ENCODE data around the gene GNAL. TPM values are rescaled to one million over a fixed set of nuclear protein-coding genes. Genes with fewer than 3 reads are reported as not detected.

The GNAL gene
- total RNA-seq, 1 experiment from 2014 or later: 2.7 TPM

- Histone ChIP-seq H3K27me3 (no peaks in the 10 kb centered on the region), H3K9me3 (no peaks in the 10 kb centered on the region), H3K36me3 (no peaks in the 10 kb centered on the region), H3K4me3 (no peak overlapping the region)
- no peak for DNase-seq
Measured at GRCh38 chr18:11767935-11768334, 78.9 kb downstream of the GNAL start.

GRCh38 chr18:11775436-11776174 lies 86.5 kb downstream of the GNAL start:
- Histone ChIP-seq H3K9me3 (no peaks in the 10 kb centered on the region), H3K27me3 (peaks cover 1% of the 10 kb centered on the region; the same call in 1 of the 2 replicates), H3K36me3 (no peaks in the 10 kb centered on the region), H3K4me3 (no peak overlapping the region)
- no peak for DNase-seq

DNA sequence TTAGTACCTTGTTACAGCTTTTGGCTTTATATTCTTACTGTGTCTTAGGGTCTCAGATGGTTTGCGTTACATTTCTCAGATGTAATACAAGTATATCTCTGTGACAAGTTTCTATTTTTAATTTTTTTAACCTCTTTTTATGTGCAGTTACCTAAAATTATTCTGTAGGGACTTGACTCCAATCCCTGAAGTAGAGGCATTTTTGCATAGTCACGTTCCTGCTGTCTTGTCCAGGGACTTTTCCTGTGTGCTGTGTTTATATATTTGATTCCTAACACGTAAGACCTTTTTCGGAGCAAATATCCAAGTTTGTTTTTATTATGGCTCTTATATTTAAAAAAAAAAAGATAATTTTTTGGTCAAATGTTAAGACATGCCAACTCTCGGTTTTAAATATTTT lies 91.0 kb downstream of the GNAL start:
- no peaks in the 10 kb centered on the region for H3K36me3 ChIP-seq
- peaks cover 8% of the 10 kb centered on the region for H3K27me3 ChIP-seq
- no peaks in the 10 kb centered on the region for H3K9me3 ChIP-seq
- DNase-seq: no peak
- no peak overlapping the region for H3K4me3 ChIP-seq

DNA sequence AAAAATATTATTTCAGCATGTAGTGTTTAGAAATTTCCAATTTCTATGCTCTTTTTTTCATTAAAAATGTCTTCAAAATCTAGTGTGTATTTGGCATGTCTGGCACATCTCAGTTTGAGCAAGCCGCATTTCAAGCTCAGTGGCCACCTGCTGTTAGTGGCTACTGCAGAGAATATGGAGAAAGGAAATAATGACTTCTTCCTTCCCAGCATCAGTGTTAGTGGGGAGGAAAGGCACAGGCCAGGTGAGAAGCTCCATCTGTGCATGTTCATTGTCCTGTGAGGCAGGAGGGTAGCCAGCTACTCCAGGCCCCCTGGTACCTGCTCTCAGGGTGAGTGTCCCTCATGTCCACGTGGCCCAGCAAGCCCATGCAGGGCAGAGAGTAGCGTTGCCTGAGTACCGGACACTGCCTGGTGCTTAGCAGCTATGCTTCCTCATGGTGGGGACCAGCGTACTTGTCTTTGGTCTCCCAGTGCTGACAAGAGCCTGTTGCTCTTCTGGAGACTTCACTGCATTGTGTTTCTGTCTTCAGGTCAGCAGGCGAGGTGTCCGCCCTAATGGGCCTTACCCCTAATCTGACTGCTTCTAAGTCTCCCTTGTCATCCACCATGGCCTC lies 94.8 kb downstream of the GNAL start:
- no peak for DNase-seq
- H3K36me3 ChIP-seq: no peaks in the 10 kb centered on the region
- peaks cover 8% of the 10 kb centered on the region for H3K27me3 ChIP-seq
- no peaks in the 10 kb centered on the region for H3K9me3 ChIP-seq
- no peak overlapping the region for H3K4me3 ChIP-seq

GRCh38 chr18:11784674-11785304 lies 95.7 kb downstream of the GNAL start:
- Histone ChIP-seq H3K4me3 (no peak overlapping the region), H3K9me3 (no peaks in the 10 kb centered on the region), H3K27me3 (peaks cover 8% of the 10 kb centered on the region), H3K36me3 (no peaks in the 10 kb centered on the region)
- DNase-seq: no peak

- Histone ChIP-seq H3K27me3 (peaks cover 8% of the 10 kb centered on the region; the same call in 1 of the 2 replicates), H3K4me3 (no peak overlapping the region), H3K9me3 (no peaks in the 10 kb centered on the region), H3K36me3 (no peaks in the 10 kb centered on the region)
- no peak for DNase-seq
Measured at GRCh38 chr18:11785444-11786055, 96.5 kb downstream of the GNAL start.

- Histone ChIP-seq H3K36me3 (no peaks in the 10 kb centered on the region), H3K9me3 (no peaks in the 10 kb centered on the region), H3K4me3 (no peak overlapping the region), H3K27me3 (no peaks in the 10 kb centered on the region)
- DNase-seq: no peak
Measured at GRCh38 chr18:11789716-11790510, 100.8 kb downstream of the GNAL start.

DNA sequence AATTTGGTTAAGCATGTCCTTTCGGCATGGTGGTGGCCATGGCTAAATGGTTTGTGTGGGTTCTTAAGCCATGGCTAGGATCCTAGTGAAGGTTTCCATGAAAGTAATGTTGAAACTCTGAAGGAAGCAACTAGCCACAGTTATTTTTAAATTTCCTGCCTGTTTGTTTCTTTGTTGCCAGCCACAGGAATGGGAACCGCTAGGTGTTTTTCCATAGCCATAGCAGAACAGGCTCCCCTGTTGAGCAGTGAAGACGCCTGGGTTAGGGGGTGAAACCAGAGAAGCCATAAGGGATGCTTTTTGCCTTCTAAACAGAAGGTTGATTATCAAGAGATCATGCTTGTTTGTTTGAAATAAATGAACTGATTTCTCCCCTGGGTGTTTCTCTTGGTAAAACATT lies 102.1 kb downstream of the GNAL start:
- Histone ChIP-seq H3K36me3 (no peaks in the 10 kb centered on the region), H3K4me3 (no peak overlapping the region), H3K9me3 (no peaks in the 10 kb centered on the region), H3K27me3 (no peaks in the 10 kb centered on the region)
- DNase-seq: no peak

- H3K4me3 ChIP-seq: no peak overlapping the region
- no peak for DNase-seq
- H3K36me3 ChIP-seq: no peaks in the 10 kb centered on the region
- H3K27me3 ChIP-seq: no peaks in the 10 kb centered on the region
- H3K9me3 ChIP-seq: no peaks in the 10 kb centered on the region
Measured at GRCh38 chr18:11792632-11793031, 103.6 kb downstream of the GNAL start.

DNA sequence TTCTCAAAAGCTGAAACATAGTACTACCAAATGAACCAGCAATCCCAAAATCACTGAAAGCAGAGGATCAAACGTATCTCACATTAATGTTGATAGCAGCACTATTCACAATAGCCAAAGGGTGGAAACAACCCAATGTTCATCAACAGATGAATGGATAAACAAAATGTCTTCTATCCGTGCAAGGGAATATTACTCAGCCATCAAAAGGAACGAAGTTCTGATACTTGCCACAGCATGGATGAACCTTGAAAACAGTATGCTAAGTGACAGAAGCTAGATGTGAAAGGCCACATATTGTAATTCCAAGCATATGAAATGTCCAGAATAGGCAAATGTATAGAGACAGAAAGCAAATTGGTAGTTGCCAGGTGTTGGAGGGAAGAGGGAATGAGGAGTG lies 105.1 kb downstream of the GNAL start:
- no peaks in the 10 kb centered on the region for H3K9me3 ChIP-seq
- no peaks in the 10 kb centered on the region for H3K27me3 ChIP-seq
- no peak for DNase-seq
- no peaks in the 10 kb centered on the region for H3K36me3 ChIP-seq
- no peak overlapping the region for H3K4me3 ChIP-seq

- Histone ChIP-seq H3K27me3 (no peaks in the 10 kb centered on the region), H3K4me3 (no peak overlapping the region), H3K9me3 (no peaks in the 10 kb centered on the region), H3K36me3 (no peaks in the 10 kb centered on the region)
- DNase-seq: no peak
Measured at GRCh38 chr18:11795916-11796315, 106.9 kb downstream of the GNAL start.

- no peak for DNase-seq
- Histone ChIP-seq H3K9me3 (no peaks in the 10 kb centered on the region), H3K4me3 (no peak overlapping the region), H3K36me3 (no peaks in the 10 kb centered on the region), H3K27me3 (no peaks in the 10 kb centered on the region)
Measured at GRCh38 chr18:11798271-11798670, 109.2 kb downstream of the GNAL start.

GRCh38 chr18:11799066-11799465 lies 110.0 kb downstream of the GNAL start:
- Histone ChIP-seq H3K36me3 (no peaks in the 10 kb centered on the region), H3K9me3 (no peaks in the 10 kb centered on the region), H3K4me3 (no peak overlapping the region), H3K27me3 (no peaks in the 10 kb centered on the region)
- DNase-seq: no peak

DNA sequence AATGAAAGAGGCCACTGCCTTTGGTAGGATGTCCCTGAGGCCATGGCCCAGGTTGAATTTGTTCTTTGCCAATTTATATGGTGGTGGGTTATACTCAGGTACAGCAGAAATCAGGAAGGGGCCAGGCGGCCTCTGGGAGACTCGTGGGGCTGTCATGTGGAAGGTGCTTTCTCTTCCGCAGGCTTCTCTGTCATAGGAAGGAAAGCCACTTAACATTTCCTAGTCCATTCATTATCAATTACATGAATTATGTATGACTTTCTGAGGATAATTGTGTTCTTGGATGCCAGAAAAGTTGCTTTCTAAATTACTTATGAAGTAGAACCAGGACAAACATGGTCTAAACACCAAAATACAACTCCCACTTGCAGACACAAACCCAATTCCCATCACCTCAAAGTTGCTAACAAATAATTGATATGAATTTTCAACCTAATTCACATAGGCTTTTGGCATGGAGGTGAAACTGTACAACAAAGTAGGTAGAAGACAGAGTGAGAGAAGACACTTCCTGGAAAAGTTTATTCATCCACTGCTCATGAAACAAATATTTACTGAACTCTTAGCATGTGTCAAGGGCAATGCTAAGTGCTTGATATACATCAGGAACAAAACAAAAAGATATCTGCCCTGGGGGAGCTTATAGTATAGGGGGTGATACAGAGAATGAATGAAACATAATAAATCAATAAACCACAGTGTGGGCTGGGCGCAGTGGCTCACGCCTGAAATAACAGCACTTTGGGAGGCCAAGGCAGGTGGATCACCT lies 111.7 kb downstream of the GNAL start:
- Histone ChIP-seq H3K36me3 (no peaks in the 10 kb centered on the region), H3K4me3 (no peak overlapping the region)
- no peak for DNase-seq

GRCh38 chr18:11801573-11801972 lies 112.5 kb downstream of the GNAL start:
- Histone ChIP-seq H3K27me3 (no peaks in the 10 kb centered on the region), H3K36me3 (no peaks in the 10 kb centered on the region), H3K4me3 (no peak overlapping the region), H3K9me3 (no peaks in the 10 kb centered on the region)
- no peak for DNase-seq

More for the DNA sequence above, 111.7 kb downstream of the GNAL start:
- Histone ChIP-seq H3K27me3 (no peaks in the 10 kb centered on the region), H3K9me3 (no peaks in the 10 kb centered on the region)

- H3K4me3 ChIP-seq: no peak overlapping the region
- DNase-seq: no peak
- no peaks in the 10 kb centered on the region for H3K9me3 ChIP-seq
- no peaks in the 10 kb centered on the region for H3K27me3 ChIP-seq
- no peaks in the 10 kb centered on the region for H3K36me3 ChIP-seq
Measured at GRCh38 chr18:11802158-11802557, 113.1 kb downstream of the GNAL start.

Data from MG63 (cell line).